ENCODE results near the gene MDGA2. TPM values are rescaled to one million over a fixed set of nuclear protein-coding genes. Genes with fewer than 3 reads are reported as not detected.

The MDGA2 gene
- polyA plus RNA-seq, result 39.2 and 39.8 TPM in 2 replicates

GRCh38 chr14:47675466-47676314 lies at the start of gene MDGA2:
Gene MDGA2 (minus strand): TSS chr14:47675605.

